ENCODE data around the gene STX18. TPM values are rescaled to one million over a fixed set of nuclear protein-coding genes. Genes with fewer than 3 reads are reported as not detected.

STX18 gene
- total and polyA plus RNA-seq, 2 donors (not counting 3 experiments of a cell fraction or from before 2014, with no cell fraction given), result 30.7 to 31.2 TPM

- POLR2A ChIA-PET, result no interaction called here
- peaks cover 0 to 2% of the 10 kb centered on the region in 2 experiments for H3K36me3 ChIP-seq (ENCODE audit: control insufficient read depth in 2 of 2, extremely low read depth in 1 of 2, insufficient read depth in 2 of 2, low read length in 2 of 2)
- H3K27ac ChIP-seq (ENCODE audit: insufficient read depth, low read depth, low read length), result no peak overlapping the region
- no peaks in the 10 kb centered on the region for H4K20me1 ChIP-seq (replicated peaks; ENCODE audit: control insufficient read depth, extremely low read depth, insufficient read depth, low read length)
- H3K27me3 ChIP-seq (ENCODE audit: control insufficient read depth in 2 of 2, insufficient read depth in 2 of 2, low read length in 2 of 2), result no peaks in the 10 kb centered on the region
- no TSS peak for BruUV-seq (replicated peaks)
- peaks cover 6% of the 10 kb centered on the region for H3K4me1 ChIP-seq (ENCODE audit: control insufficient read depth, extremely low read depth, insufficient read depth, low read length)
- dilution Hi-C loops (cut with MboI; ENCODE audit: extremely low pct_ligation_motif_present, low sequenced_read_pairs) (no loop called here), intact Hi-C loops (cut with micrococcal nuclease) (loop anchor here (5.0 kb wide), 1 partner anchor 385 kb away; the partner anchor contains the start of gene MSX1)
- no peaks in the 10 kb centered on the region for H3K9me1 ChIP-seq (replicated peaks; ENCODE audit: control insufficient read depth, extremely low read depth, insufficient read depth, low read length)
- no peak overlapping the region for H2AFZ ChIP-seq (ENCODE audit: low read depth, low read length)
- TF ChIP-seq FOS (IDR thresholded peaks at IDR 0.05; ENCODE audit: borderline replicate concordance, insufficient read depth, low read length), result no peak
- no peak for TF ChIP-seq EZH2 (IDR thresholded peaks at IDR 0.05; ENCODE audit: borderline replicate concordance, low read depth, low read length, severe bottlenecking)
- no peak overlapping the region for H3K4me2 ChIP-seq (ENCODE audit: insufficient read depth, low read length)
- peaks cover 7% of the 10 kb centered on the region for H3K79me2 ChIP-seq (ENCODE audit: control insufficient read depth, insufficient read depth, low read length)
- H3K9ac ChIP-seq (replicated peaks; ENCODE audit: extremely low read depth, insufficient read depth, low read length), result no peak overlapping the region
- CTCF ChIA-PET, result no interaction called here
- no peak for FAIRE-seq
- no peak overlapping the region for H3K4me3 ChIP-seq (replicated peaks in 1 of 3; ENCODE audit: insufficient read depth in 1 of 3, low read depth in 1 of 3, low read length in 3 of 3)
- no peaks in the 10 kb centered on the region for H3K9me3 ChIP-seq (replicated peaks; ENCODE audit: control insufficient read depth, insufficient read depth, low read length)
- DNase-seq (ENCODE audit: low read depth, low spot score), result no peak
Observed at GRCh38 chr4:4472344-4472958, 69.4 kb downstream of the STX18 start.

GRCh38 chr4:4471195-4471594 is 70.7 kb downstream of the STX18 start:
- TF ChIP-seq EZH2 (IDR thresholded peaks at IDR 0.05; ENCODE audit: borderline replicate concordance, low read depth, low read length, severe bottlenecking) (no peak), POLR2A (IDR thresholded peaks at IDR 0.05; ENCODE audit: low read depth, low read length) (no peak), MYC (IDR thresholded peaks at IDR 0.05; ENCODE audit: low read depth, low read length) (no peak), GATA2 (IDR thresholded peaks at IDR 0.05; ENCODE audit: insufficient read depth, insufficient read length, low read depth, low read length) (no peak), MAX (IDR thresholded peaks at IDR 0.05; ENCODE audit: insufficient read depth, insufficient read length) (no peak), JUN (IDR thresholded peaks at IDR 0.05; ENCODE audit: borderline replicate concordance, insufficient read depth, insufficient read length, low read depth) (no peak), POLR2AphosphoS5 (IDR thresholded peaks at IDR 0.05; ENCODE audit: insufficient read depth, low read depth, low read length) (no peak), FOS (IDR thresholded peaks at IDR 0.05; ENCODE audit: borderline replicate concordance, insufficient read depth, low read length) (no peak)
- TF ChIP-seq, protein P1, sequence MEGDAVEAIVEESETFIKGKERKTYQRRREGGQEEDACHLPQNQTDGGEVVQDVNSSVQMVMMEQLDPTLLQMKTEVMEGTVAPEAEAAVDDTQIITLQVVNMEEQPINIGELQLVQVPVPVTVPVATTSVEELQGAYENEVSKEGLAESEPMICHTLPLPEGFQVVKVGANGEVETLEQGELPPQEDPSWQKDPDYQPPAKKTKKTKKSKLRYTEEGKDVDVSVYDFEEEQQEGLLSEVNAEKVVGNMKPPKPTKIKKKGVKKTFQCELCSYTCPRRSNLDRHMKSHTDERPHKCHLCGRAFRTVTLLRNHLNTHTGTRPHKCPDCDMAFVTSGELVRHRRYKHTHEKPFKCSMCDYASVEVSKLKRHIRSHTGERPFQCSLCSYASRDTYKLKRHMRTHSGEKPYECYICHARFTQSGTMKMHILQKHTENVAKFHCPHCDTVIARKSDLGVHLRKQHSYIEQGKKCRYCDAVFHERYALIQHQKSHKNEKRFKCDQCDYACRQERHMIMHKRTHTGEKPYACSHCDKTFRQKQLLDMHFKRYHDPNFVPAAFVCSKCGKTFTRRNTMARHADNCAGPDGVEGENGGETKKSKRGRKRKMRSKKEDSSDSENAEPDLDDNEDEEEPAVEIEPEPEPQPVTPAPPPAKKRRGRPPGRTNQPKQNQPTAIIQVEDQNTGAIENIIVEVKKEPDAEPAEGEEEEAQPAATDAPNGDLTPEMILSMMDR (IDR thresholded peaks at IDR 0.05; ENCODE audit: extremely low read depth in 1 of 2, insufficient read depth in 1 of 2, low read depth in 1 of 2, low read length in 2 of 2), result no peak
- Histone ChIP-seq H3K27ac (ENCODE audit: insufficient read depth, low read depth, low read length) (no peak overlapping the region), H3K27me3 (ENCODE audit: control insufficient read depth in 2 of 2, insufficient read depth in 2 of 2, low read length in 2 of 2) (no peaks in the 10 kb centered on the region), H3K79me2 (ENCODE audit: control insufficient read depth, insufficient read depth, low read length) (peaks cover 7% of the 10 kb centered on the region), H2AFZ (ENCODE audit: low read depth, low read length) (no peak overlapping the region), H3K9me3 (replicated peaks; ENCODE audit: control insufficient read depth, insufficient read depth, low read length) (no peaks in the 10 kb centered on the region), H3K9me1 (replicated peaks; ENCODE audit: control insufficient read depth, extremely low read depth, insufficient read depth, low read length) (no peaks in the 10 kb centered on the region), H3K4me3 (replicated peaks in 1 of 3; ENCODE audit: insufficient read depth in 1 of 3, low read depth in 1 of 3, low read length in 3 of 3) (no peak overlapping the region), H3K4me1 (ENCODE audit: control insufficient read depth, extremely low read depth, insufficient read depth, low read length) (peaks cover 6% of the 10 kb centered on the region), H3K4me2 (ENCODE audit: insufficient read depth, low read length) (no peak overlapping the region), H3K9ac (replicated peaks; ENCODE audit: extremely low read depth, insufficient read depth, low read length) (no peak overlapping the region), H3K36me3 (ENCODE audit: control insufficient read depth in 2 of 2, extremely low read depth in 1 of 2, insufficient read depth in 2 of 2, low read length in 2 of 2) (peaks cover 0 to 2% of the 10 kb centered on the region in 2 experiments), H4K20me1 (replicated peaks; ENCODE audit: control insufficient read depth, extremely low read depth, insufficient read depth, low read length) (no peaks in the 10 kb centered on the region)
- POLR2A ChIA-PET, result no interaction called here
- FAIRE-seq, result no peak
- DNase-seq (ENCODE audit: low read depth, low spot score), result no peak
- dilution Hi-C loops (cut with MboI; ENCODE audit: extremely low pct_ligation_motif_present, low sequenced_read_pairs) (no loop called here), intact Hi-C loops (cut with micrococcal nuclease) (loop anchor here (5.0 kb wide), 1 partner anchor 386 kb away; the partner anchor contains the start of gene MSX1)
- CTCF ChIA-PET, result no interaction called here
- BruUV-seq (replicated peaks), result no TSS peak
